DMS114 treated with DMSO at 0.1 percent for 48 hours (cell line): ENCODE results near the gene RPSA.
"Not testable (repeated sequence)": the region's sequence is repeated elsewhere in the genome, so short reads cannot be mapped to it uniquely, and the experiment has no call there.

Experiments used
- DNase-seq: peaks from one replicate; lab custom pipeline; 2025; ENCODE audit not compliant: unreplicated experiment; lab: John Stamatoyannopoulos, UW

The RPSA gene

DNA sequence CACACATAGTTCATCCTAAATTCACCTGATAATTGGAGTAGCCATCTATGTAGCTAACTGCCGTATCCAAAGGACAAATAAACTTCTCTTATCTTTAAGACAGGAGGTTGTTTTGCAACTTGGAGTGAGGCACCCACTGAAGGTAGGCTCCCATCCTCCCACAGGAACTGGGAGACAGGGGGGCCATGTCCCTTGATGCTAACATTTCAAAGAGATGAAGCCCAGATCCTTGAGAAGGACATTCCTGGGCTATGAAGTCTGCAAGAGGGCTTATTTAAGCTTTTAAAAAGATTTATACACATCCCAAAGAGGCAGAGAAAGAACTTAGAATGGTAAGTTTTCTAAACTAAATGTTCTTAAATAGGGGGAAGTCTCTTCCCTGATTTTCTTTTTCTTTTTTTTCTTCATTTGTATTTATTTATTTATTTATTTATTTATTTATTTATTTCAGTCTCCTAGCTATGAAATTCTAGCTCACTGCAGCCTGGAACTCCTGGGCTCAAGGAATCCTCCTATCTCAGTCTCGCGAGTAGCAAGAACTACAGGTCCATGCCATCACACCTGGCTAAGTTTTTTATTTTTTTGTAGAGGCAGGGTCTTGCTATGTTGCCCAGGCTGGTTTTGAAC is 48.2 kb downstream of the RPSA start:
- DNase-seq, result no peak

DNA sequence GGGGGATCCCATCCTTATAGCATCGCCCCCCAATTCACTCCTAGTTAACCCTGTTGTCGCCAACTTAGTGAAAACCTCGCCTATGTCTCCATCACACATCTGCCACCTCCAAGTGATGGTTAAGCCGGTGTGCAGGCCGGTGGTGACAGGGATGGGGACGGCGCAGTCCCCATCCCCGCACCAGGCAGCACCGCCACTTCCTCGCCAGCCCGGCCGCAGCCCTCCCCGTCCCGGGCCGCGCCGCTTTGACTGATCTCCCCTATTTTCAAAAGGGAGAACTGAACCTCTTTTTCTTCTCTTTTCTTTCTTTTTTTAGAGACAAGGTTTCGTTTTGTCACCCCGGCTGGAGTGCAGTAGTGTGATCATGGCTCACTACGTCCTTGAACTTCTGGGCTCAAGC is 49.6 kb downstream of the RPSA start:
- no peak for DNase-seq

DNA sequence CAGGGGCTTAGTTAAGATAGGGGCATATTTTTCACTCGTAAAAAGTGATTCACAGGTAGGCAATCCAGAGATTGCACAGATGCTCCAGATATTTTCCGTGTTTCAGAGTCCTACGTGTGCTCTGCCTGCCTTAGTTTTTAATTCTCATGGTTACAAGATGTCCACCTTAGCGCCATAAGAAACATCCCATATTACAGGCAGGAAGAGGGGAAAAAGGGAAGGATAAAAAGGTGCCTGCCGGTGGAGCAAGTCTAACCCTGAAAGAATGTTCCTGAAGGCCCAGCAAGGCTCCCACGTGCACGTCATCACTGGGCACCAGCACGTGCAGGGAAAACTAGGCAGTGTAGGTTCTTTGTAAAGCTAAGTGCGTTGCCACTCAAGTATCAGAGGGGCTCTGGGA is 50.8 kb downstream of the RPSA start:
- no peak for DNase-seq

DNA sequence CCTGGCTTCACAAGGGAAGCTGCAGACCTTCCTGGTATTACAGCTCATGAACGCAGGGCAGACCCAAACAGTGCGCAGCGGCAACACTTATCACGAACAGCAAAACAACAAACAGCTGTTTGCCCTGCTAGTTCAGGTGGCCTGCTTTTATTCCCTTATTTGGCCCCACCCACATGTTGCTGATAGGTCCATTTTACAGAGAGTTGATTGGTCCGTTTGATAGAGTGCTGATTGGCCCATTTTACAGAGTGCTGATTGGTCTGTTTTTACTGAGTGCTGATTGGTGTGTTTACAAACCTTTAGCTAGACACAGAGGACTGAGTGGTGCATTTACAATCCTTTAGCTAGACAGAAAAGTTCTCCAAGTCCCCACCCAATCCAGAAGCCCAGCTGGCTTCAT is 52.1 kb downstream of the RPSA start:
- DNase-seq, result not testable (repeated sequence)

DNA sequence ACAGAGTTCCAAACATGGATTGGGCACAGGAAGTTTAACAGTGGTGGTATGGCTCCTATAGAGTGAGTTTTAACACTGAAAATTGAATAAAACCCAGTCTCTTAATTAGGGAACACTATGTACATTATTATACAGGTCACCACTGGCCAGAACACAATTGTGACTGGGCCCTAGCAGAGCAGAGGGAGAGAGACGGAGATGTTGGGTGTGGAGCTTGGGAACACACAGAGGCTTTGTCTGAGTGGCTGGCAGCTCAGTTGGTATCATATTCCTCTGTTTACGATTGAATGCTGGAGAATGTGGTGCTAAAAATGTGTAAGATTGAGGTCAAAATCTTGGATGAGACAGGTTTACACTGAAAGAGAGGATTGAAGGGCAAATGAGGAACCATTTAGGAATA is 54.2 kb downstream of the RPSA start:
- no peak for DNase-seq
